GM18499 (cell line): ENCODE data around the gene EXOC2.

Source experiments
- ATAC-seq: cut with Tn5 transposase; IDR thresholded peaks from one replicate; pipeline ENCODE4 v1.9.1; 2021; ENCODE audit warnings: moderate number of reproducible peaks; ENCODE audit not compliant: insufficient read depth, unreplicated experiment

The EXOC2 gene

DNA sequence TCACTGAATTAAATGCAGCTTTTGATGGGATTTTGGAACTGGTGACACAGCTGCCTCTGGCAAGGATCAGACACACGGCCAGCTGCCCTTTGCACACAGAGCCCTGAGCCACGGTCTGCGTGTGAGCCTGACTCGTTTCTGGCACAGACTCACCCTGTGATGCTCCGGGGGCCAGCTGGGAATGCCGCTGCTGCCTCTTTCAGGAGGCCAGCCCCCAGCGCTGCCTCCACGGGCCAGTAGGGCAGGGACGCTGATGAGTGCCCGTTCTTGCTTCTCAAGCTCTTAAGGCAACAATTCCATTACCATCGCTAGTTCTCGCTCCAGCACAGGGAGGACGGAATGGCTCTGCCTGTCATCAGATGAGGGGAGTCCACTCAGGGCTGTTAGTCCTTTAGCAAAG lies 239.8 kb downstream of the EXOC2 start:
- ATAC-seq: no peak

DNA sequence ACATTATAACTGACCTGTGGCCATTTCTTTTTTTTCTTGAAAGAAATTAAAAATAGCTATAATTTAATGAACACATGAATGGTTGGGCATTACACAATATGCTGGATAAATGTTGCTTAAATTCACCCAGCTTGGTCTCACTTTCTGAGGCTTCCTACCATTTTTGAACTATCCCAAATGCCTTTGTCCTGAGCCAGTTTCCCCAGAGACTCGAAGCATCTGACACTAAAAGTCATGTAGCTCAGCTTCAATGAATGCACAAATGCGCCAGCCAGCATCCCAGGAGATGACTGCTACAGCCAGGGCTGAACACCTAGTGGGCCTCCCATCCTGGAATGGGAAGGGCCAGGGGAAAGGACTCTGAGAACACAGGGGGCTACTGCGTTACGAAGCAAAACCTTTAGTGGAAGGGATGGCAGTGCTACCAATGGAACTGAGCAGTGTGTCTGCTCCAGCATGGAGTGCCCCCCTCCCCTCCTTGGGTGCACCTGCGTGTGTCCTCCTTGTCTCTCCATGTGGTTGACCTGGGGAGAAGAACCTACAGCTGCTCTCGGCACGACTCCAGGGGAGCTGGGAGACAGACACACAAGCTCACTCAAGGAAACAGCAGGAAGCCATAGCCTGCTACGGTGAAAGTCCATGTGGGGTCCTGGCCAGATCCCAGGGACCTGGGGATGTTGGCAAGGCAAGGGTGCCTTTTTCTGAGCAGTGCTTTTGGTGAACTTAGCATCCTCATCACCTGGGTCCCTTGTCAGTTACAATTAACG lies 240.5 kb downstream of the EXOC2 start:
- ATAC-seq: no peak

DNA sequence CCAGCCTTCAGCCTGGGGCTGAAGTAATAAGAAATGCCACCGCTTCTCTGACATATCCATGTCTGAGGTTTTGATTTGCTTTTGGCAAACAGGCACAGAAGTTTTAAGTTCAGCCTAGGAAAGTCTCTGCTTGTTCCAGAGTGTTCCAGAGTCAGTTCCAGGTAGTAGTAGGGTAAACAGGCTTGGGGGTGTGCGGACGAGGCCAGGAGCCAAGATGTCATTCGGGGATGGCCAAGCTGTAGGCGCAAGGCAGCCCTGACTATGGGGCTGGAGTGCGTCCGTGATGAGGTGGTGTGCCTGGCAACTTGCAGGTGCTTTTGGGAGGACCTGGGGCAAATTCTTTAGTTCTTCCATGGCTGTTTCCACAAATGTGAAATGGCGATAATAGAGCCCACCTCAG lies 241.1 kb downstream of the EXOC2 start:
- no peak for ATAC-seq

DNA sequence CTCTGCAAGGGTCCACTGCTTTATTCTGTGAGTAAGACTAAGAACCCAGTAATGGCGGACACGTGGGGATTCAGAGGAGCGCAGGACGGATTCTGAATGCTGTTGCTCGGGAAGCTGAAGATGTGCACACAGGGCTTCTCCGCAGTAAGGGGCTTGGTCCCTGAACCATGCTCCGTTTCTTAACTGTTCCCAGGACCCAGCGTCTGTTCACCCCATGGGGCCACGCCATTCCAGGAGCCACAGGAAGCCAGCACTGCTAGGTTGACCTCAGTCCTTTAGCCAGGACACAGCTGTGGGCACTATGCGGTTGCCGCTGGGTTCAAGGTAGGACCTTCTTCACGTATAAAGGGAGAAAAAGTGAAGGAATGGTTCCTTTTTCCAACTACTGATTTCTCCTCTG lies 241.6 kb downstream of the EXOC2 start:
- ATAC-seq: no peak

DNA sequence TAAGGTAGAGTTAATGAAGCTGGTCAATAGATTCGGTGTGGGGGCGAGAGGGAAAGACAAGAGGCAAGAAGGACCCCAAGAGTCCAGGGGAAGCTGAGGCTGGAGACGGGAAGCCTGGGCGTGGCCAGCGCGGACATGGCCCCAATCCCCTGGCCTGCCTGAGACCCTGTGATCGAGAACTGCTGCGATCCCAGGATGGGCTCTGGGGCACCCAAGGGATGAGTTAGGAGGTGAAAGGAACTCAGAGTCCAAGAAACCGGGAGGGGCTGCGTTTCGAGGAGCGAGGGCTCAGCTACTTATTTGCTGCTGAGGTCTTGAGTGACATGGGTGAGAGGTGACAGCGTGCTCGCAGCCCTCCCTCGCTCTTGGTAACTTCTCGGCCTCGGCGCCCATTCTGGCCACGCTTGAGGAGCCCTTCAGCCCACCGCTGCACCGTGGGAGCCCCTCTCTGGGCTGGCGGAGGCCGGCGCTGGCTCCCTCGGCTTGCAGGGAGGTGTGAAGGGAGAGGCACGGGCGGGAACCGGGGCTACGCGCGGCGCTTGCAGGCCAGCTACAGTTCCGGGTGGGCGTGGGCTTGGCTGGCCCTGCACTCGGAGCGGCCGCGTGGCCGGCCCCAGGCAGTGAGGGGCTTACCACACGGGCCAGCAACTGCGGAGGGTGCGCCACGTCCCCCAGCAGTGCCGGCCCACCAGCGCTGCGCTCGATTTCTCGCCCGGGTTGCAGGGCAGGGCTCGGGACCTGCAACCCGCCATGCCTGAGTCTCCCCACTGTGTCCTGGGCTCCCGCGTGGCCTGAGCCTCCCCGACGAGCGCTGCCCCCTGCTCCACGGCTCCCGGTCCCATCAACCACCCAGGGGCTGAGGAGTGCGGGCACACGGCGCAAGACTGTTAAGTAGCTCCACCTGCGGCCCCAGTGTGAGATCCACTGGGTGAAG lies 243.2 kb downstream of the EXOC2 start:
- ATAC-seq: no peak

DNA sequence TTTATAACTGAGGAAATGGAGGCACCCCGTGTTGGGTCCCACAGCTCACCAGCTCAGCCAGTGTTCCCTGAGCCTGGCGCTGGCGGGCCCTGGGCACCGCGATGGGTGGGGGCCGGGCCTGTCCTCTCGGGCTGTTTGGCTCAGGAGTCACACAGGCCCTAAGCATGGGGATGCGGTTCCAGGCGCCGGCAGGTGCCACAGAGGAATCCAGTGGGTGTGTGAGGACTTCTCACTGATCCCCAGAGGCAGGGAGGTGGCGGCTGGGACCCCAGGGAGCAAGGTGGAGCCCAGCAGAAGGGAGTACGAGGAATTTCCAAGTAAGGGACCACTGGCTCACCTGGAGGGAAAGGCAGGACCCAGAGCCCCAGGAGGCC lies 243.9 kb downstream of the EXOC2 start:
- ATAC-seq: no peak

DNA sequence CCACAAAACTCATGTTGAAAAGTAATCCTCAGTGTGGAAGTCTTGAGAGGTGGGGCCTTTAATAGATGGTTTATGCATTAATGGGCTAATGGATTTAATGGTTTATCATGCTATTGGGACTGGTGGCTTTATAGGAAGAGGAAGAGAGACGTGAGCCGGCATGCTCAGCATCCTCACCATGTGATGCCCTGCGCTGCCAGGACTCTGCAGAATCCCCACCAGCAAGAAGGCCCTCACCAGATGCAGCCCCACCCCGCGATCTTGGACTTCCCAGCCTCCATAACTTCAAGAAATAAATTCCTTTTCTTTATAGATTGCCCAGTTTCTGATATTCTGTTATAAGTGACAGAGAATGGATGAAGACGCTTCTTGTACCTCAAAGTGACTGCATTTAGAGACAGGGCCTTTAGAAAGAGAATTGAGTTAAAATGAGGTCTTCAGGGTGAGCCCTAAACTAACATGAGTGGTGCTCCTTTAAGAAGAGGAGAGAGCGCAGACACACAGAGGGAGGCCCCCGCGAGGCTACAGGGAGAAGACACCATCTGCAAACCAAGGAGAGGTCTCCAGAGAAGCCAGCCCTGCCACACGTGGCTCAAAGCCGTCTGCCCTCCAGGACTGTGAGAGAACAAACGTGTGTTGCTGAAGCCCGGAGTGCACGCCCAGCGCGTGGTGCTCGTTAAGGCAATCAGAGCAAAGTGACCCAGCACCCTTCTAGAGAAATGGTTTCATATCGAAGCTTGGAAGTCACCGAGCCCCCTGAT lies 244.5 kb downstream of the EXOC2 start:
- ATAC-seq: no peak

DNA sequence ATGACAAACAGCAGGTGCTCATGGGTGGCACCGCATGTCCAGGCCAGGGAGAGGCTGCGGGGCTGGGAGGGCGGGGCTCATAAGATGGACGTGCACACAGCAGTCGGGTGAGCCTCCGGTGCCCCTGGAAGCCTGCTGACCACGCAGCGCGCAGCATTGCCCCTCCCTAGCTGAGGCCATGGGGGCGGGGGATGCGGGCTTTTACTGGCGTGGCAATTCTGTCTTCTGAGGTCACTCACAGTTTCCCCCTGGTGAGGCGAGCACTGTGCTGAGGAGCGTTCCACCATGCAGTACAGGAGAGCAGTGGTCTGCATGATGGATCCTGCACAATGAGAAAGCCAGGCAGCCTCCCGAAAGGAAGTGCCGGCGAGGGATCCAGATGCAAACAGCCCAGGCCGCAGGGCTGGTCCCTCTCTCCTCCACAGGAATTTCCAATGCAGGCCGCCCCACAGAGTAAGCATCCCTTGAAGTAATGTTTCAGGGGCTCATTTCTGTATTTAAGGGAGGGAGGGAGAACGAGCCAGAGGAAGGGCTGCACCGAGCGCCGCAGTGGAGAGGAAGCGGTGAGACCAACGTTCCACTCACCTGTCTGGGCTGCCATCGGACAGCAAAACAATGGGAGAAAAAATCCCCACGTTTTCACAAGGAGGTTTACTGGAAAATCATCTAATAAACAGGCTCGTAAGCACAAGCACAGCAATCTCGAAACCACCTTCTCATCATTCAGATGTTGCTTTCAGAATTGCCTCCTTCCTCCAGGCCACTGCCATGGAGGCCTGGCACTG lies 245.4 kb downstream of the EXOC2 start:
- ATAC-seq: no peak

DNA sequence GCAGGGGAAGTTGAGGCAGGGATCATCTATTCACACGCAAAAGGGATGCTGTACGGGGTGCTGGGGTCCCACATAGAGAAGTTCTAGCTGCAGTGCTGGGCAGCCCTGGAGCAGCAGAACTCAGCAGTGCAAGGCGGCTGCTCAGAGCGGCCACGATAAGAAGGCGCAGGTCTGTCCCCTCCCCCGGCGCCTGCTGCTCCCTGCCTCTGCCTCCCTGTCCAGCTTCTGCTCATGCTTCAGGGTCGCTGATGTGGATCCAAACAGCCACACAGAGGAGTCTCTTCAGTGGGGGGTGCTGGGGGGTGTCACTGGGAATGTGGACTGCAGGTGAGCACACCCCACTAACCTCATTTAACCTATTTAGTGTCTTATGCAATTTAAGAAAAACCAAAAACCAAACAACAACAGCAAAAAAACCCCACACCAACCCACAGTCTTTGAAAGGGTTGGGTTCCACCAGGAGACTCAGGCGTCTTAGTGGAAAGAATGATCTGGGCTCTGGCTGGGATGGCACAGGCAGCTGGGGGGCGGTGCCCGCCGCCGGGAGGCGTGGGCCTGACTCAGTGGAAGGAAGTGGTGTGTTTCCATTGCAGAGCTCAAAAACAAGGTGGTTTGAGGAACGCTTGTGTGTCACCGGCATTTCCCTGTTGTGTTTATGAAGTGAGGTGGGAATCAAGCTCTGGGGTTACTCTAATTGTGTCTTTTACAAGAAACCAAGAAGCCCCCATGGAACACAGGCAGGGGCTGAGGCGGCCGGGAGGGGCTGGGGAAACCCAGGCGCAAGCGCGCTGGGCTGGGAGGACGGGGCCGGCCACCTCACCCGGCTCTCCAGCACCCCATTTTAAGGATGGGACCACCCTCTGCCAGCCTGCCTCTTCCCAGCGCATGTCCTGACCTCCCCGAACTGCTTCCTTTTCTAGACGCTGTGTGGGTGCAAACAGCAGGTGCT lies 246.2 kb downstream of the EXOC2 start:
- ATAC-seq: no peak

DNA sequence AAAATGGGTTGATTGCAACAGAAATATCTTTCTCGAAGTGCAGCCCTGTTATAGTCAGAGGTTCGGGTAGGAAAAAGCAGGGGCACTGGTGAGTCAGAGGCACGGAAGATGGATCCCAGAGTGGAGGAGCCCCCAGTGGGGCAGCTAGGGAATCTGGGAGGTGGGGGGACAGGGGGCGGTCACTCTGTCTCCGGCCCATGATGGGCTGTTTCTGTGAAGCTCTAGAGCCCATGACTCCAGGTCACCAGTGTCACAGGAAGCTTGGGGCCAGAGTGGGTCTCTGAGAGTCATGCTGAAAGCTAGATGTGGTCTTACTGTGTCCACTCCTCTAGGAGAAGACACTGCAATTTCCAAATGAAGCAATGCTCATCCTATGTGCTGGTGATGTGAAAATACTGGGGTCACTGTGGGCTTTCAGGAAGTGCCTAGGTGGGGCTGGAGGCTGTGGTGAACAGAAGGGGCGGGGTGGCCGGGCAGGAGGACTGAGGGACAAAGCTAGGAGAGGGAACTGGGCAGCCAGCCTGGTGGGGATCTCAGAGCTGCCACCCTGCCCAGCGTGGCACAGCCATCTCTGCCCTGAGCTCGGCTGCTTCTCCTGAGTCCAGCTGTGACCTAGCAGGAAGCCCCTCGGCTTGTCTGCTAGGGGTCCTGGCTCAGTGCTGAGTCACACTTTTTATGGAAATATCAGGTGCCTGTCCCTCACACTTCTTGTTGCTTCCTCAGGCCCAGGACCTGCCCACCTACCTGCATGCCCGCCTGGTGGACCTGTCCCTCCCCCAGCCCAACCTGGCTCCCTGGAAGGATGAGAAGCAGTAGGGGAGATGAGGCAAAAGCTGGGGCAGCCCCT lies 247.1 kb downstream of the EXOC2 start:
- ATAC-seq: no peak

DNA sequence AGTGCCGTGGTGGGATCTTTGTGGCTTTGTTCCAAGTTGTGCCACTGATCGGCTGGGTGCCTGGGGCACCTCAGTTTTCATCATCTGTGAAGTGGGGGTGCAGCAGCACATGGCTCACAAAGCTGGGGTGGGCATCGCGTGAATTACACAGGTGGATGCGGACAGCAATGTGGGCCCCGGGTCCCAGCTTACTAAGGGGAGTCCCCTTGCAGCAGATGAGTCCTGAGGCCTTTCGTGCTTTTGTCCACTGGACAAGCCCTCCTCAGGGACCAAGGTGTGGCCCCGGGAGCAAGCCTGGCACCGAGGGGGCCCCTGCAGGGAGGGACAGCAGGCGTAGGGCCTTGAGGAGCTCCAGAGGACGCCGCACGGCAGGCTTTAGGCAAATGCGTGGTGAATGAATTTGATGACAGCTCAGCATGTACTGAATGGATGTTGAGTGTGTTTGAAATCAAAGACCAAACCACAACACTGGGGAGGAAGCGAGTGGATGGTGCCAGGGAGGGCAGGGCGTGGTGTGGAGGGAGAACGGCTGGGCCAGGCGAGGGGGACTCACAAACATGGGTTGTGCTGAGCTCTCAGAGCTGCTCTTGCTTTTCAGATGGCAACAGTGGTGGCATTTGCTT lies 248.2 kb downstream of the EXOC2 start:
- no peak for ATAC-seq

DNA sequence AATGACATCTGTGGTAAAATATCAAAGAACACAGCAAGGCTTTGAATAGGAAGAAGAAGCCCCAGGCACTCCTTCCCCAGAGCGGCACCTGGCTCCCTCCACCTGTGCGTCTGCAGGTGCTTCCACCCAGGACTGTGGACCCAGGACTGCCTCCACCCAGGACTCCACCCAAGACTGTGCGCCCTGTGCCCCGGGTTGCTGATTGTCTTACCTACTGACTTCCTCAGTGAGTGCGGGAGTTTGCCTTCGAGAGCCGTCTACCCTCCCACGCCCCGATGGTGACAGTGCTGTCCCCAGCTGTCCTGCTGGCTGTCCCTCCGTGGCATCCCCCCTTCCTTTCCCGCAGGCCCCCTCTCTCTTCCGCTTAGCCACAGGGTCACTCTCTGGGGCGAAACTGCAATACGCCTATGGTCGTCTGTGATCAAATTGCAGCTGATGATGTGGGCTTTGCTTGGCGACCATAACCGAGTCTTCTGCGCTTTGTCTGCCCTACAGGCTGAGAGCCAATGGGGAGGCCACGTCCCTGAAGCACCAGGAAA lies 249.2 kb downstream of the EXOC2 start:
- ATAC-seq: no peak

DNA sequence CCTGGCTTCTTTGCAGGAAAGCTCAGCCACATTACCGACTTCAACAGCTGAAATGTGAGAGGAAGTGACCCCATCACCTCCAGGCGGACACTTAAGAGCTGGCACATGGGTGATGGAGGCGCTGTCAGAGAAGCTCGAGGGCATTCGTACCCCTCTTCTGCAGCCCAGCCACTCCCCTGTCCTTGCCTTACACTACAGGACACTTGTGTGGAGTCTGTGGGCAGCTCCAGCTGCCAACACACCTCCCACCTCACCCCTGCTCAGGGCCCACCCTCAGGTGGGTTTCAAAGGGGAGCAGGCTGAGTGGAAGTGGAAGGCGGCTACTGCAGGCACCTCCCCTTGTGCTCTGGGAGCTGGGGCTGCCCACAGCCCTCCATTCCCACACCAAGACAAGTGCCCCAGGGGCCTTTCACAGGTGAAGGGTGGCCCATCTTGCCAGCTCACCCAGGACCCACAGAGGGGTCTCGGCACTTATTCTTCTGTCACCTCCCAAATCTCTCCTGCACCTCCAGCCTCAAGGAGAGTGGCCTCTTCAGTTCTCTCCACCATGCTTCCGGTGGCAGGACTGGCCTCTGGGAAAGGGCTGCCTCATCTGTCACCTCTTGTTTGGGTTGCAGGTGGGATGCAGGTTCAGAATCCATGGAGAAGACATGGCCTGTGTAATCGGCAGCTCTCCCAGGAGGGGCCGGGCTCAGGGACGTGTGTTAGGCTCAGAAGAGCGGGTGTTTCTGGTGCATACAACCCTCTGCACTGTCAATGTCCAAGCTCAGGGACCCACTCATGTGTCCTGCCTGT lies 251.6 kb downstream of the EXOC2 start:
- no peak for ATAC-seq

DNA sequence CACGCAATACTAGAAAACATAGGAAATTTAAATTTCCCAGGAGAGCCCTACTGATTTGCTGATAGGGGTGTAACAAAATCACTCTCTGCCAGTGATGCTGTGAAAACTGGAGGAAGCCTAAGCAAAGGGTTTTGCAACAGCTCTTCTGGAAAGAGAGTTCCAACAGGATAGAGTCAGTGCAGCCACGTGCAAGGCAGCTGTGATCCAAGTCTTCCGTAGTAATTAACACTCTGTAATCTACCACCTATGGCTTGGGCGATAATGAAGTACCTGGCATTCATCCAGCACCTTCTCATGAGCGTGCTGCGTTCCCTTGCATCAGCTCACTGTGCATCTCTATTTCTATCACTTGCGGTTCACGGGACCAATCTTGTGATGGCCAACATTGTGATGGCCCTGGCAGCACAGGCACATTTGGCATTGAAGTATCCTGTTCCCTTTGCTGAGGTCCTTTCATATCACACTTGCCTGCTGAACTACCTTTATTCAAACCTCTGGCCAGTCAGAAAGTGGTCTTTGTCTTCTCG lies 253.2 kb downstream of the EXOC2 start:
- ATAC-seq: no peak

DNA sequence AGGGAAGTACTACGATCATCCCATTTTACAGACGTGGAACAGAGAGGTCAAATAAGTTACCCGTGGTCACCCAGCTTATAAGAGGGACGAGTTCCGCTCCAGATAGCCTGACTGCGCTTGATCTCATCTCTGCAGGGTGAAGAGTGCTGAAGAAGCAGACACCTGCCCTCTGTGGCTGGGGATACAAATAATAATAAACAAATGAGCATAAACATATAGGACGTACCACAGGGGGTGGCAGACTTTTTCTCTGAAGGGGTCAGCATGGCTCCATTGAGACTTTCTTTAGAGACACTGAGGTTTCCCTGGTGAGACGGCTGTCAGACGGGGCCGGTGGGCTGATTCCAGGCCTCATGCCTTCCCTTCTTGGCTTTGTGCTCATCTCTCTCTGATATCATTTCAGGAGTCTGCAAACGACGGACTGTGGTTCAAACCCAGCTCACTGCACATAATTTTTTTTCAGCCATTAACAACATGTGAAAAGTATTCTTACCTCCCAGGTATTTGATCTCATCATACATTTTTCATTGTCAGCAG lies 254.2 kb downstream of the EXOC2 start:
- ATAC-seq: no peak

DNA sequence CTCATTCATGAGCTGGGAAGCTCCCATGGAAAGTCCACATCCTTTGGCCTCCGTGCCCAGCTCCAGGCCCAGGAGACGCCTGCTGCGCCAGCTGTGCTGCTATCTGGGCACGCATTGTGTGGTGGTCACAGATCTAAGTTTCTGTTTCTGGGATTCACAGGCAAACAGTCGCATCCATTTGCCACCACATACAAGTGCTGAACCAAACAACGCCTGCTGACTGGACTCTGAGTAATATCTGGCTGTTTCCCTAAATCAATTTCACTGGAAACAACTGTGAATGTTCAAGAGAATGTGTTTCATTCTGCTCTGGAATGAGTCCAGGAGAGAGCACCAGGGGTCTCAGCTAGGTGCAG lies 255.9 kb downstream of the EXOC2 start:
- ATAC-seq: no peak
